HG03066 (cell line): Measurements from ENCODE around the gene CALML4.
"Not testable (repeated sequence)": the region's sequence is repeated elsewhere in the genome, so short reads cannot be mapped to it uniquely, and the experiment has no call there.

Experiments used
- ATAC-seq: cut with Tn5 transposase; IDR thresholded peaks from one replicate; pipeline ENCODE4 v1.9.1; 2021; ENCODE audit warnings: low read depth; ENCODE audit not compliant: unreplicated experiment

Gene CALML4

GRCh38 chr15:68225442-68225841 is 20.3 kb upstream of the CALML4 start:
- ATAC-seq = not testable (repeated sequence)

DNA sequence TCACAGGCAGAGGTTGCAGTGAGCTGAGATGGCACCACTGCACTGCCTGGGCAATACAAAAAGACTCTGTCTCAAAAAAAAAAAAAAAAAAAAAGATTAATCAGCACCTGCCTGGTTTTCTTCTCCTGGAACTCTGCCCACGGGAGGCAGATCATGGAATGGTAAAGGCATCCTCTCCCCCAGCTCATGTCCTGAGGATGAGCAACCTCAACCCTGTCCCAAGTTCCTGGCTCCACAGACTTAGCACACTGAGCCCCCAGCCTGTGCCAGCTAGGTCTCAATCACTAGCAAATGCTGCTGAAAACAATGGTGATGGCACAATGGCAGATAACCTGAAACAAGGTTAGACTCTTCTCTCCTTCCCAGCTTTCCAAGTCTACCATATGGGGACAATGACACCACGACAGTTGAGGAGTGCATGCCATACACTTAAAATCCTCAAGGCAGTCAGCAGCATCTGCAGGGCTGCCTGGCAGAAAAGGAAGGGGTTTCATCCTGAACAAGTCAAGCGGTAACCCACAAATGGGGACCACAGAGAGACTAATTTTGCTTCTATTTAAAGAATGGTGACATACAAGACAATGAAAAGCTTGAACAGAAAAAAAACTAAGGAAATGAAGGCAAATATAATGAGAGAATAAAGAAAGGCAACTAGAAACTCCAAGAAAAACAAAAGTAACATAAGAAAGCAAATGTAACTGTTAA is 19.6 kb upstream of the CALML4 start:
- ATAC-seq = no peak

DNA sequence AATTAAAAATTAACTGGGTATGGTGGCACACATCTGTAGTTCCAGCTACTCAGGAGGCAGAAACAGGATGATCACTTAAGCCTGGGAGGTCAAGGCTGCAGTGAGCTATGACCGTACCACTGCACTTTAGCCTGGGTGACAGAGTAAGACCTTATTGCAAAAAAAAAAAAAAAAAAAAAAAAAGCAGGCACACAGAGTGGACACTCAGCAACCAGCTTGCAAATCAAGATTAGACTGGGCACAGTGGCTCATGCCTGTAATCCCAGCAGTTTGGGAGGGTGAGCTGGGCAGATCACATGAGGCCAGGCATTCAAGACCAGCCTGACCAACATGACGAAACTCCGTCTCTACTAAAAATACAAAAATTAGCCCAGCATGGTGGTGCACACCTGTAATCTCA is 19.0 kb upstream of the CALML4 start:
- ATAC-seq = no peak

GRCh38 chr15:68223171-68223570 is 18.0 kb upstream of the CALML4 start:
- no peak for ATAC-seq

DNA sequence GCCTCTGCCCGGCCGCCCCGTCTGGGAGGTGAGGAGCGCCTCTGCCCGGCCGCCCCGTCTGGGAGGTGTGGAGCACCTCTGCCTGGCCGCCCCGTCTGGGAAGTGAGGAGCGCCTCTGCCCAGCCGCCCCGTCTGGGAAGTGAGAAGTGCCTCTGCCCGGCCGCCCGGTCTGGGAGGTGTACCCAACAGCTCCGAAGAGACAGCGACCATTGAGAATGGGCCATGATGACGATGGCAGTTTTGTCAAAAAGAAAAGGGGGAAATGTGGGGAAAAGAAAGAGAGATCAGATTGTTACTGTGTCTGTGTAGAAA is 17.3 kb upstream of the CALML4 start:
- ATAC-seq = not testable (repeated sequence)

- ATAC-seq = not testable (repeated sequence)
These were observed 16.6 kb upstream of the CALML4 start for GRCh38 chr15:68221530-68222431.

DNA sequence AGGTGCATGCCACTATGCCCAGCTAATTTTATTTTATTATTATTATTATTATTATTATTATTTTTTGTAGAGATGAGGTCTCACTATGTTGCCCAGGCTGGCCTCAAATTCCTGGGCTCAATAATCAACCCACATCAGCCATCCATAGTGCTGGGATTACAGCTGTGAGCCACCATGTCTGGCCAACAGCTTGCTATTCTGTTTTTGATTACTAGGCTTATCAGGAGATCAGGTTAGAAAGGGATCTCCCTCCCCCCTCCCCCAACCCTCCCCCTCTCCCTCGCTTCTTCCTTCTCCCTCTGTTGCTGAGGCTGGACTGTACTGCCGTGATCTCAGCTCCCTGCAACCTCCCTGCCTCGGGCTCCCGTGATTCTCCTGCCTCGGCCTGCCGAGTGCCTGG is 15.8 kb upstream of the CALML4 start:
- ATAC-seq = no peak

- ATAC-seq = no peak
These were observed 15.4 kb upstream of the CALML4 start for GRCh38 chr15:68220489-68220888.

DNA sequence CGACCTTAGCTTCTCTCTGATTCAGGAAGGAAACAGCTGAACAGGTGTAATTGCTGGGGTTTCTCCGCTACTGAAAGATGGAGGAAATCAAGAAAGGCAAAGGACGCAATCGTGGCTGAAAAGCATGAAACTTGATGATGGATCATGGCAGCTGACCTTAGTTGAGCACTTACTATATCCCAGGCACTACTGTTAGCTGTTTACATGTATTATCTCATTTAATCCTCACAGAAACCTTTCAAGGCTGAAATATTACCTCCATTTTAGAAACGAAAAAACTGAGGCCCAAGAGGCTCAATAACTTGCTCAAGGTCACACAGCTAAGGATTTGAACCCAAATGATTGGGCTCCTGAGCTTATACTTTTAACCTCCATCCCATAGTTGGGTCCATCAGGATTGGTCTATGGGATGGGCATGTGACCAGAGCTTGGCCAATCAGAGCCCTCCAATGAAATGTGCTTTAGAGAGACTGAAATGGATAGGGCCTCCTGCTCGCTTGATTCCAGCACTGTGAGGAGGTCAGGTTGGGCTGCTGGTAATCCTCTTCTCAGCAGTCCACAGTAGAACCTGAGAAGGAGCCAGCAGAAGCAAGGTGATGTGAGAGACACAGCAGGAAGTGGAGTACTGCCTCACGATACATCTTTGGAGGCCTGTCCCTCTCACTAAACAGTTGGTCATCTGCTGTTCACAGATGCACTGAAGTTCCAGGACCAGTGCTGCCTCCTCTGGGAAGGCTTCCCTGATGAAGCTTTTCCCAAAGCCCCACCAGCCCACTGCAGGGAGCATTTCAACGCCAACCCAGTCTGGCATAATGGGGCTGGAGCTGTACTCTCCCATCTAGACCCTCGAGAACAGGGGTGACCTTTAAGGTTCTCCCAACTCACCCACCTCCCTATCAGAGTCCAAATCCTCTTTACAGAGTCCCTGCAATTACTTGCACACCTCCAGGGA is 14.0 kb upstream of the CALML4 start:
- ATAC-seq = no peak

DNA sequence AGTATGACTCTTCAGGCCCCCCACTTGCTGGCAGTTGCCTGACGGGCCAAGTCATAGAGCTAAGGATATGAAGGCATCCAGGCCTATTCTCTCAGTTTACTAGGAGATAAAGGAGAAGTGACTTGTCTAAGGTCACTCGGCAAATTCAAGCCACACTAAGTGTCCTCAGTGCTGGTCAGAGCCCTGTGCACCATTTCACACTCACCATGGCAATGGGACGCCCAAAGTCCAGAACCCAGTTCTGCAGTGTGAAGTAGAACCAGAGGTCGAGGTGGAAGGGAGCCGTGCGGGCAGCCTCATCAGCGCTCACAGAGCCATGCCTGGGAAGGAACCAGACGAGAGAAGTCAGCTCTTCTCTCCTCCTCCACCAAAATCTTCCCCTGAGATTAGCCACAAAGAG is 13.2 kb upstream of the CALML4 start:
- ATAC-seq = no peak

DNA sequence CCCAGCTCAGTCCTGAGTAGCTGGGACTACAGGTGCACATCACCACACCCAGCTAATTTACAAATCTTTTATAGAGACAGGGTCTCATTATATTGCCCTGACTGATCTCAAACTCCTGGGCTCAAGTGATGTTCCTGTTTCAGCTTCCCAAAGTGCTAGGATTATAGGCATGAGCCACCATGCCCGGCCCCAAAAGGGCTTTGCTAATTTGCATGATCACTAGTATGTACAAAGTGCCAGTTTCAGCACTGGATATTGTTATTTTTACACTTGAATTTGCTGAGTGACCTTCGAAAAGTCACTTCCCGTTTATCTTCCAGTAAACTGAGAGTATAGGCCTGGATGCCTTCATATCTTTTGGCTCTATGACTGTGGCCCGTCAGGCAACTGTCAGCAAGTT is 12.2 kb upstream of the CALML4 start:
- ATAC-seq = no peak

DNA sequence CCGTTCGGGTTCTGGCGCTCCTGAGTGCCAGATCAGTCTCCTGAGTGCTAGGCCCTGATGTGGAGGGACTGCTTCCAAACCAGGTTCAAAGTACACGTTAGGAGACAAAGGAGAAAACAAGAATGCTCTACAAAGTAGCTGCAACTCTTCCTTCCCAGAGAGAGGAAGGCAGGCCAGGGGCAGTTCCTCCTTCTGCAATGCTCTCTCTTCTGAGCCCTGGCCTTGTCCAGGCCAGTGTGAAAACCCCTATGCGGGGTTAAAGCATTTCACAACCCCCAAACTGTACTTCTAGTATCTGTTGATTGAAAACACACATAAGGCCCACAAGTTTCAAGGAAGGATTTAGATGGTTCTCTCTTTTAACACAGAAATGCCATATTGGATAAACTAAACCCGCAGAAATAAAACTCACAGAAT is 9.7 kb upstream of the CALML4 start:
- ATAC-seq = no peak

GRCh38 chr15:68213991-68214837 is 9.1 kb upstream of the CALML4 start:
- ATAC-seq = no peak

DNA sequence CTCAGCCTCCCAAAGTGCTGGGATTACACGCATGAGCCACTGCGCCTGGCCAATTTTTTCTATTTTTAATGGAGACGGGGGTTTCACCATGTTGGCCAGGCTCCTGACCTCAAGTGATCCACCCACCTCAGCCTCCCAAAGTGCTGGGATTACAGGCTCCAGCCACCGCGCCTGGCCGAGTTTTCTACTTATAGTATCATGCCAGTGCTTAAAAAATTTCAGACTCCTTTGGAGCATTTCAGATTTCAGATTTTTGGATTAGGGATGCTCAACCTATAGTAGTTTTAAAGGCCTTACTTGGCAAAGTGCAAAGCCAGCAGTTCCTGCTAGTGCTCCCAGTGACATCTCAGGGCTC is 8.3 kb upstream of the CALML4 start:
- ATAC-seq = not testable (repeated sequence)

- ATAC-seq = no peak
These were observed 6.7 kb upstream of the CALML4 start for GRCh38 chr15:68211656-68212320.

- no peak for ATAC-seq
These were observed 5.9 kb upstream of the CALML4 start for GRCh38 chr15:68210821-68211655.

GRCh38 chr15:68210409-68210756 is 5.3 kb upstream of the CALML4 start:
- no peak for ATAC-seq

- ATAC-seq = peak; percentile 57
These were observed 4.7 kb upstream of the CALML4 start for GRCh38 chr15:68209735-68210408.
